ENCODE data around the gene CCDC14.
A peak's percentile ranks its signal among the peaks of the same experiment; 100 is the strongest.
"Not testable (repeated sequence)": the region's sequence is repeated elsewhere in the genome, so short reads cannot be mapped to it uniquely, and the experiment has no call there.

Gene CCDC14

DNA sequence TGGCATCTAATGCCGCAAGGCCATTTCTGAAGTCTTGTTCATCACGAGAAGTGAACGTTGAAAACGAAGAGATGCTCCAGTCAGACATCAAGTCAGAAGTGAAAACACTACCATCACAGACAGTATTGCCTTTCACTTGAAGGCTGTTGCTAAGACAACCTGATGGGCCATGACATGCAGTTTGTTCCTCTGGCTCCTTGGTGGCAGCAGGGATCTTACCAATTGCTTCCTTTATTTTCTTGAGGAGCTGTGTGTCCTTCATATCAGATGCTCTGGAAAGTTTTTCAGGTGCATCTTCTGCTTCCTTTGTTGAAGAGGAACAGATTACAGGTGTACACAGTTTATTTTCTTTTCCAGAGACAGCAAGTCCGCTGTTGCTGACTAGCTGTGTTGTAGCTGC, 46.2 kb downstream of the CCDC14 start:
- WGBS (ENCODE audit: insufficient coverage, insufficient read length) = no CpG with 5 or more reads among the region's 5 CpGs
- Histone ChIP-seq H3K4me1 (ENCODE audit: control insufficient read depth, insufficient read depth, low read length) (no peaks in the 10 kb centered on the region), H3K9me3 (ENCODE audit: control insufficient read depth, insufficient read depth, low read length) (no peaks in the 10 kb centered on the region), H3K27me3 (ENCODE audit: control insufficient read depth, insufficient read depth, low read length) (no peaks in the 10 kb centered on the region), H3K4me3 (ENCODE audit: low read length) (no peak overlapping the region), H3K36me3 (ENCODE audit: control insufficient read depth, insufficient read depth, low read length) (peaks cover 5% of the 10 kb centered on the region; the same call in 1 of the 2 replicates), H3K27ac (ENCODE audit: low read length) (no peak overlapping the region)
- no peak for DNase-seq (ENCODE audit: low read depth, low spot score)

DNA sequence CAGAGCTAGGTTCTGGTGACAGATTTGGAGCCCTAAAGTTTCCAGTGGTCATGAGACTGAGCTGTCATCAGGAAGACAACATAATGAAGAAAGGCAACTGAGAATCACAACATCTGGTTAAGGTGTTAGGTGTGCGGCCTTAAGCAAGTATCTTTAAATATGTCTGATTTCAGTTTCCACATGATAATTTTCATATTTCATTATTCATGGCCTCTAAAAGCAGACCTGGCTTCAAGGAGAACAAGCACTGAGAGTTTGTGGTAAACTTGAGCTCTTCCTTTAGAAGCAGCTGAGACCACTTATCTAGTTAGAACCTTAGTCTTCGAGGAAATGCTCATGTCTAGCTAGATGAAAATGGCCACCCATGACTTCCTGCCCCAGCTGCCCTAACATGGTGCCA, 51.2 kb downstream of the CCDC14 start:
- Histone ChIP-seq H3K9me3 (ENCODE audit: control insufficient read depth, insufficient read depth, low read length) (no peaks in the 10 kb centered on the region), H3K4me1 (ENCODE audit: control insufficient read depth, insufficient read depth, low read length) (no peaks in the 10 kb centered on the region), H3K36me3 (ENCODE audit: control insufficient read depth, insufficient read depth, low read length) (no peaks in the 10 kb centered on the region; the same call in 1 of the 2 replicates), H3K4me3 (ENCODE audit: low read length) (no peak overlapping the region), H3K27me3 (ENCODE audit: control insufficient read depth, insufficient read depth, low read length) (no peaks in the 10 kb centered on the region), H3K27ac (ENCODE audit: low read length) (no peak overlapping the region)
- no CpG with 5 or more reads among the region's 2 CpGs for WGBS (ENCODE audit: insufficient coverage, insufficient read length)
- no peak for DNase-seq (ENCODE audit: low read depth, low spot score)

GRCh38 chr3:123907720-123908119, 53.3 kb downstream of the CCDC14 start:
- Histone ChIP-seq H3K27ac (ENCODE audit: low read length) (no peak overlapping the region), H3K4me3 (ENCODE audit: low read length) (no peak overlapping the region), H3K9me3 (ENCODE audit: control insufficient read depth, insufficient read depth, low read length) (no peaks in the 10 kb centered on the region), H3K36me3 (ENCODE audit: control insufficient read depth, insufficient read depth, low read length) (no peaks in the 10 kb centered on the region), H3K4me1 (ENCODE audit: control insufficient read depth, insufficient read depth, low read length) (no peaks in the 10 kb centered on the region), H3K27me3 (ENCODE audit: control insufficient read depth, insufficient read depth, low read length) (no peaks in the 10 kb centered on the region)
- WGBS (ENCODE audit: insufficient coverage, insufficient read length) = no CpG with 5 or more reads among the region's 2 CpGs
- DNase-seq (ENCODE audit: low read depth, low spot score) = no peak

GRCh38 chr3:123899300-123899865, 61.6 kb downstream of the CCDC14 start:
- H3K9me3 ChIP-seq (ENCODE audit: control insufficient read depth, insufficient read depth, low read length) = no peaks in the 10 kb centered on the region
- H3K27me3 ChIP-seq (ENCODE audit: control insufficient read depth, insufficient read depth, low read length) = no peaks in the 10 kb centered on the region
- H3K27ac ChIP-seq (ENCODE audit: low read length) = no peak overlapping the region
- no peak overlapping the region for H3K4me3 ChIP-seq (ENCODE audit: low read length)
- H3K4me1 ChIP-seq (ENCODE audit: control insufficient read depth, insufficient read depth, low read length) = no peaks in the 10 kb centered on the region
- H3K36me3 ChIP-seq (ENCODE audit: control insufficient read depth, insufficient read depth, low read length) = no peaks in the 10 kb centered on the region
- no peak for DNase-seq (ENCODE audit: low read depth, low spot score)
- no CpG with 5 or more reads among the region's 5 CpGs for whole genome bisulfite sequencing (ENCODE audit: insufficient coverage, insufficient read length)

- Histone ChIP-seq H3K4me3 (ENCODE audit: low read length) (no peak overlapping the region), H3K27me3 (ENCODE audit: control insufficient read depth, insufficient read depth, low read length) (no peaks in the 10 kb centered on the region), H3K27ac (ENCODE audit: low read length) (no peak overlapping the region), H3K36me3 (ENCODE audit: control insufficient read depth, insufficient read depth, low read length) (no peaks in the 10 kb centered on the region), H3K4me1 (ENCODE audit: control insufficient read depth, insufficient read depth, low read length) (no peaks in the 10 kb centered on the region), H3K9me3 (ENCODE audit: control insufficient read depth, insufficient read depth, low read length) (peaks cover 1% of the 10 kb centered on the region)
- WGBS (ENCODE audit: insufficient coverage, insufficient read length) = no CpG with 5 or more reads among the region's 1 CpG
- no peak for DNase-seq (ENCODE audit: low read depth, low spot score)
These were observed 68.0 kb downstream of the CCDC14 start for GRCh38 chr3:123893012-123893411.

DNA sequence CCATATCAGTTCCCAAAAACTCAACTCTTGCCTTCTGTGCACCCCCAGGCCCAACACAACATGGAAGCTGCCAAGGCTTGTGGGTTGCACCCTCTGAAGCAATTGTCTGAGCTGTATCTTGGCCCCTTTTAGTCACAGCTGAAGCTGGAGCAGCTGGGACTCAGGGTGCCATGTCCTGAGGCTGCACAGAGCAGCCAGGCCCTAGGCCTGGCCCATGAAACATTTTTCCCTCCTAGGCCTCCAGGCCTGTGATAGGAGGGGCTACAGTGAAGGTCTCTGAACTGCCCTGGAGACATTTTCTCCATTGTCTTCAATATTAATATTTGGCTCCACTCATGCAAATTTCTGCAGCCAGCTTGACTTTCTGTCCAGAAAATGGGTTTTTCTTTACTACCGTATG, 68.8 kb downstream of the CCDC14 start:
- no peaks in the 10 kb centered on the region for H3K27me3 ChIP-seq (ENCODE audit: control insufficient read depth, insufficient read depth, low read length)
- no peaks in the 10 kb centered on the region for H3K4me1 ChIP-seq (ENCODE audit: control insufficient read depth, insufficient read depth, low read length)
- WGBS (ENCODE audit: insufficient coverage, insufficient read length) = no CpG with 5 or more reads among the region's 1 CpG
- no peaks in the 10 kb centered on the region for H3K36me3 ChIP-seq (ENCODE audit: control insufficient read depth, insufficient read depth, low read length)
- H3K9me3 ChIP-seq (ENCODE audit: control insufficient read depth, insufficient read depth, low read length) = peaks cover 1% of the 10 kb centered on the region
- H3K4me3 ChIP-seq (ENCODE audit: low read length) = no peak overlapping the region
- no peak for DNase-seq (ENCODE audit: low read depth, low spot score)
- no peak overlapping the region for H3K27ac ChIP-seq (ENCODE audit: low read length)

GRCh38 chr3:123890991-123891390, 70.0 kb downstream of the CCDC14 start:
- WGBS (ENCODE audit: insufficient coverage, insufficient read length) = no CpG with 5 or more reads among the region's 1 CpG
- not testable (repeated sequence) for H3K4me1 ChIP-seq (ENCODE audit: control insufficient read depth, insufficient read depth, low read length); DNase-seq (ENCODE audit: low read depth, low spot score); H3K9me3 ChIP-seq (ENCODE audit: control insufficient read depth, insufficient read depth, low read length); H3K27me3 ChIP-seq (ENCODE audit: control insufficient read depth, insufficient read depth, low read length); H3K4me3 ChIP-seq (ENCODE audit: low read length); H3K36me3 ChIP-seq (ENCODE audit: control insufficient read depth, insufficient read depth, low read length); H3K27ac ChIP-seq (ENCODE audit: low read length)

DNA sequence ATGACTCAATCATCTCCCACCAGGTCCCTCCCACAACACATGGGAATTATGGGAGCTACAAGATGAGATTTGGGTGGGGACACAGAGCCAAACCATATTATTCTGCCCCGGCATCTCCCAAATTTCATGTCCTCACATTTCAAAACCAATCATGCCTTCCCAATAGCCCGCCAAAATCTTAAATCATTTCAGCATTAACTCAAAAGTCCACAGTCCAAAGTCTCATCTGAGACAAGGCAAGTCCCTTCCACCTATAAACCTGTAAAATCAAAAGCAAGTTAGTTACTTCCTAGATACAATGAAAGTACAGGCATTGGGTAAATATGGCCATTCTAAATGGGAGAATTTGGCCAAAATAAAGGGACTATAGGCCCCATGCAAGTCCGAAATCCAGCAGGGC, 70.9 kb downstream of the CCDC14 start:
- DNase-seq (ENCODE audit: low read depth, low spot score); H3K4me3 ChIP-seq (ENCODE audit: low read length); H3K4me1 ChIP-seq (ENCODE audit: control insufficient read depth, insufficient read depth, low read length); H3K36me3 ChIP-seq (ENCODE audit: control insufficient read depth, insufficient read depth, low read length); H3K27me3 ChIP-seq (ENCODE audit: control insufficient read depth, insufficient read depth, low read length); H3K9me3 ChIP-seq (ENCODE audit: control insufficient read depth, insufficient read depth, low read length); H3K27ac ChIP-seq (ENCODE audit: low read length): not testable (repeated sequence)
- no CpG with 5 or more reads among the region's 3 CpGs for WGBS (ENCODE audit: insufficient coverage, insufficient read length)

DNA sequence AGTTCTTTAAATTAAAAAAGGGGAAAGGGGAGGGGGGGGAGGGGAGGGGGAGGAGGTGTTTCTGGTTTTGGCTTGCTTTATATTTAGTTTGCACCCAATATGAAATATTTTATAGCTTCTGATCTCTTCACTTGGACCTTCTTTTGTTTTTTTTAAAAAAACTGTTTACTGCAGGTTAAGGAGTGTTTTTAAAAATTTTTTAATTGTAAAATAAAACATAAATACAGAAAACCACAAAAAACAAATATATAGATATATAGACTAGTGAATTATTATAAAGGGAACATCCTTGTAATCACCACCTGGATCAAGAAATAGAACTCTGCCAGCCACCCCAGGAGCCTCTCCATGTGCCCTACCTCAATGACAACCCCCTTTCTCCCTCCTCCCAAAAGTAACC, 76.0 kb downstream of the CCDC14 start:
- Histone ChIP-seq H3K27me3 (ENCODE audit: control insufficient read depth, insufficient read depth, low read length) (no peaks in the 10 kb centered on the region), H3K27ac (ENCODE audit: low read length) (no peak overlapping the region), H3K4me1 (ENCODE audit: control insufficient read depth, insufficient read depth, low read length) (0 out of 2 replicates have a peak, but pooled peaks cover 2% of the 10 kb centered on the region), H3K4me3 (ENCODE audit: low read length) (no peak overlapping the region), H3K36me3 (ENCODE audit: control insufficient read depth, insufficient read depth, low read length) (no peaks in the 10 kb centered on the region), H3K9me3 (ENCODE audit: control insufficient read depth, insufficient read depth, low read length) (no peaks in the 10 kb centered on the region)
- DNase-seq (ENCODE audit: low read depth, low spot score) = no peak

DNA sequence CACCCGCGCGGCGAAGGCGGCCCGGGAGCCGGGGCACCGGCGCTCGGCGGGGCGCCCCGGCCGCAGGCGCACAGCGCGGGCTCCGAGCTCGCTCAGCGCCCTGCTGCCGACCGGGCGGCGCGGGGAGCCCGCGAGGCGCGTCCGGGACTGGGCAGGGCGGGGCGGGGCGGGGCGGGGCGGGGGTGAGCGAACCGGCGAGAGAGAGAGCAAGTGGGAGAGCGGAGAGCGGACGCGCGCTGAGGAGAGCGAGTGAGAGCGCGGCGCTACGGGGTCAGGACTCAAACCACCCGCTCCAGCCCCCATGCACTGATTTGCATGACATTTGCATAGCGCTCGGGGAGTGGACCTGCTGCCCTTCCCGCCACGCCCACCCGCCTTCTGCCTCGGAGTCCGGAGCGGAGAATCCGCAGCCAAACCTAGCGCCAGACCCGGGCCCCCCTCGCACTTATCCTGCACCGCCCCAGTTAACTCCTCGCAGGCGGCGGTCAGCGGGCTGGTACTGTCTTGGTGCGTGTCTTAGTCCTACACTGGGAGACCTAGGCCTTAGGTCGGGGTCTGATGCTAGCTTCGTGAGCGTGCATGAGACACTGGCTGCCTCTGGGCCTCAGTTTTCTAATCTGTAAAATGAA, 76.7 kb downstream of the CCDC14 start, which contains the start of gene MYLK:
Gene MYLK, minus strand, starts transcription at position 130 of the 629 bp plus-strand sequence. CDS start 90,491 bp downstream, outside the sequence.
- Histone ChIP-seq H3K9me3 (ENCODE audit: control insufficient read depth, insufficient read depth, low read length) (no peaks in the 10 kb centered on the region), H3K4me1 (ENCODE audit: control insufficient read depth, insufficient read depth, low read length) (0 out of 2 replicates have a peak, but pooled peaks cover 2% of the 10 kb centered on the region), H3K27me3 (ENCODE audit: control insufficient read depth, insufficient read depth, low read length) (no peaks in the 10 kb centered on the region), H3K27ac (ENCODE audit: low read length) (no peak within 1 kb of the TSS), H3K4me3 (ENCODE audit: low read length) (peak within 1 kb of the TSS; percentile 65; the same call in 1 of the 2 replicates), H3K36me3 (ENCODE audit: control insufficient read depth, insufficient read depth, low read length) (no peaks in the 10 kb centered on the region)
- no CpG with 5 or more reads among the region's 70 CpGs for WGBS (ENCODE audit: insufficient coverage, insufficient read length)
- peak; percentile 91 for DNase-seq (ENCODE audit: low read depth, low spot score)

DNA sequence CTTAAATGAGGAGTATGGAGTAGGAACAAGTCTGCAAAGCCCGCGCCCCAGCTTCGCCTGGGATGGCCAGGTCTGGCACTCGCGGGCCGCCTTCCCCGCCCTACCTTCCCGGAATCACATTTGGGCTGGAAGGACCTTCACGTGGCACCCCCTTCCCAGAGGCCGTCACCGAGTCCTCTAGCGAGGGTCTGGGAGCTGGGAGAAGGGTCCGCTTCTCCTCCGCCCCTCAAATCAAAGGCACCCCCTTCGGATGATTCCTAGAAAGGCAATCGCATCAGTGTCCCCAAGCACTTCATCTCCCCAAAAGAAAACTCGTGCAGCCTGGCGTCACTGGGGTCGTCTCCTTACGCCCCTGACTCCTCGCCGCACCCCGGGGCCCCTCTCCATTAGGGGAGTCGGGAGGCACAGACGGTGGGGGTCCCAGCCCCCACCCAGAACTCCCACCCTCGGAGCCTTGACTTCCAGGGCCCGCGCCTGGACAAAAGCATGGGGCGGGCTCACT, 77.3 kb downstream of the CCDC14 start:
- Histone ChIP-seq H3K36me3 (ENCODE audit: control insufficient read depth, insufficient read depth, low read length) (no peaks in the 10 kb centered on the region), H3K27ac (ENCODE audit: low read length) (no peak overlapping the region), H3K4me3 (ENCODE audit: low read length) (peak overlapping the region; percentile 49; the same call in 1 of the 2 replicates), H3K27me3 (ENCODE audit: control insufficient read depth, insufficient read depth, low read length) (no peaks in the 10 kb centered on the region), H3K9me3 (ENCODE audit: control insufficient read depth, insufficient read depth, low read length) (no peaks in the 10 kb centered on the region), H3K4me1 (ENCODE audit: control insufficient read depth, insufficient read depth, low read length) (0 out of 2 replicates have a peak, but pooled peaks cover 2% of the 10 kb centered on the region)
- no peak for DNase-seq (ENCODE audit: low read depth, low spot score)
- no CpG with 5 or more reads among the region's 29 CpGs for WGBS (ENCODE audit: insufficient coverage, insufficient read length)
